Neuronal stem cell (in vitro differentiated cells): ENCODE data around the gene JAKMIP1.

Experiments
- DNase-seq: peaks from one replicate; pipeline ENCODE4 v3.0.0-alpha.2; 2013; ENCODE audit warnings: low spot score
- H2AFZ ChIP-seq: one replicate; pipeline ENCODE4 v1.6.1; 2013; ENCODE audit warnings: mild to moderate bottlenecking, low read length, inconsistent platforms
- H2AK5ac ChIP-seq: 2 replicates; pipeline ENCODE4 v1.6.1; 2013; ENCODE audit warnings: low read depth, mild to moderate bottlenecking, inconsistent platforms, low read length, moderate library complexity, mixed read lengths
- H2BK120ac ChIP-seq: 2 replicates; pipeline ENCODE4 v1.6.1; 2013; ENCODE audit warnings: low read depth, mild to moderate bottlenecking, inconsistent platforms, low read length, moderate library complexity, mixed read lengths
- H2BK12ac ChIP-seq: one replicate; pipeline ENCODE4 v1.6.1; 2013; ENCODE audit warnings: low read length, inconsistent platforms
- H2BK15ac ChIP-seq: 2 replicates; pipeline ENCODE4 v1.6.1; 2013; ENCODE audit warnings: mild to moderate bottlenecking, low read length, inconsistent platforms, mixed read lengths
- H2BK5ac ChIP-seq: one replicate; pipeline ENCODE4 v1.6.1; 2013; ENCODE audit warnings: inconsistent platforms, mild to moderate bottlenecking, low read length, moderate library complexity
- H3K14ac ChIP-seq: one replicate; pipeline ENCODE4 v1.6.1; 2013; ENCODE audit warnings: low read length, inconsistent platforms
- H3K18ac ChIP-seq: 2 replicates; pipeline ENCODE4 v1.6.1; 2013; ENCODE audit warnings: low read length, inconsistent platforms
- H3K23ac ChIP-seq: 2 replicates; pipeline ENCODE4 v1.6.1; 2013; ENCODE audit warnings: low read depth, mild to moderate bottlenecking, mixed read lengths, low read length, inconsistent platforms; ENCODE audit not compliant: poor library complexity
- H3K27ac ChIP-seq: replicated peaks from 3 replicates; pipeline ENCODE4 v1.5.1; 2013; ENCODE audit warnings: low read length, inconsistent platforms
- H3K27me3 ChIP-seq, 3 experiments: 2 replicates each; pipeline ENCODE4 v1.6.1; 2013; ENCODE audit warnings: low read length in 3 of 3, mild to moderate bottlenecking in 2 of 3, inconsistent platforms in 1 of 3, low read depth in 1 of 3, mixed read lengths in 1 of 3, moderate library complexity in 1 of 3; ENCODE audit not compliant: control insufficient read depth in 3 of 3, insufficient read depth in 3 of 3
- H3K36me3 ChIP-seq, 2 donors: replicated peaks in 1 of 2; 2 replicates each; pipeline ENCODE4 v1.6.1; 2013; ENCODE audit warnings: low read length in 2 of 2; ENCODE audit not compliant: control insufficient read depth in 2 of 2, insufficient read depth in 2 of 2
- H3K4ac ChIP-seq: 2 replicates; pipeline ENCODE4 v1.6.1; 2013; ENCODE audit warnings: inconsistent platforms, mild to moderate bottlenecking, low read length, moderate library complexity
- H3K4me1 ChIP-seq, 2 donors: 1 replicate in 1 of 2; 2 replicates in 1 of 2; pipeline ENCODE4 v1.6.1; 2013; ENCODE audit warnings: low read length in 2 of 2, low read depth in 1 of 2; ENCODE audit not compliant: control insufficient read depth in 2 of 2, insufficient read depth in 1 of 2
- H3K4me2 ChIP-seq: one replicate; pipeline ENCODE4 v1.6.1; 2013; ENCODE audit warnings: mild to moderate bottlenecking, low read length, inconsistent platforms; ENCODE audit not compliant: insufficient read depth, poor library complexity, severe bottlenecking
- H3K4me3 ChIP-seq, 2 donors: 2 replicates each; pipeline ENCODE4 v1.5.1; 2013; ENCODE audit warnings: low read length in 2 of 2, mild to moderate bottlenecking in 2 of 2, inconsistent platforms in 1 of 2, moderate library complexity in 1 of 2
- H3K79me1 ChIP-seq: one replicate; pipeline ENCODE4 v1.6.1; 2013; ENCODE audit warnings: low read depth, mild to moderate bottlenecking, inconsistent platforms, low read length, moderate library complexity
- H3K9ac ChIP-seq: one replicate; pipeline ENCODE4 v1.6.1; 2013; ENCODE audit warnings: mild to moderate bottlenecking, low read depth, low read length, inconsistent platforms; ENCODE audit not compliant: poor library complexity
- H3K9me3 ChIP-seq, 2 donors: replicated peaks in 1 of 2; 2 replicates each; pipeline versions ENCODE3 to v1.6.1; 2013; ENCODE audit warnings: low read length in 2 of 2, mild to moderate bottlenecking in 2 of 2, inconsistent platforms in 1 of 2, low read depth in 1 of 2, mixed read lengths in 1 of 2, moderate library complexity in 1 of 2; ENCODE audit not compliant: control insufficient read depth in 2 of 2, insufficient read depth in 1 of 2
- H4K8ac ChIP-seq: one replicate; pipeline ENCODE4 v1.6.1; 2013; ENCODE audit warnings: low read depth, mild to moderate bottlenecking, inconsistent platforms, low read length, moderate library complexity
- H4K91ac ChIP-seq: one replicate; pipeline ENCODE4 v1.6.1; 2013; ENCODE audit warnings: low read length, low read depth, mild to moderate bottlenecking, inconsistent platforms; ENCODE audit not compliant: poor library complexity
- WGBS, 2 donors: extraction: QIAGEN DNeasy Blood & Tissue Kit; methylation state at CpG; one replicate each; pipeline ENCODE4 v1.1.7; 2013; ENCODE audit warnings: missing lambda C conversion rate in 2 of 2, mixed read lengths in 1 of 2; ENCODE audit not compliant: insufficient read length in 2 of 2, insufficient replicate concordance in 1 of 2; ENCODE audit errors: extremely low coverage in 2 of 2; 5-methylcytosine and 5-hydroxymethylcytosine counted together

The JAKMIP1 gene

DNA sequence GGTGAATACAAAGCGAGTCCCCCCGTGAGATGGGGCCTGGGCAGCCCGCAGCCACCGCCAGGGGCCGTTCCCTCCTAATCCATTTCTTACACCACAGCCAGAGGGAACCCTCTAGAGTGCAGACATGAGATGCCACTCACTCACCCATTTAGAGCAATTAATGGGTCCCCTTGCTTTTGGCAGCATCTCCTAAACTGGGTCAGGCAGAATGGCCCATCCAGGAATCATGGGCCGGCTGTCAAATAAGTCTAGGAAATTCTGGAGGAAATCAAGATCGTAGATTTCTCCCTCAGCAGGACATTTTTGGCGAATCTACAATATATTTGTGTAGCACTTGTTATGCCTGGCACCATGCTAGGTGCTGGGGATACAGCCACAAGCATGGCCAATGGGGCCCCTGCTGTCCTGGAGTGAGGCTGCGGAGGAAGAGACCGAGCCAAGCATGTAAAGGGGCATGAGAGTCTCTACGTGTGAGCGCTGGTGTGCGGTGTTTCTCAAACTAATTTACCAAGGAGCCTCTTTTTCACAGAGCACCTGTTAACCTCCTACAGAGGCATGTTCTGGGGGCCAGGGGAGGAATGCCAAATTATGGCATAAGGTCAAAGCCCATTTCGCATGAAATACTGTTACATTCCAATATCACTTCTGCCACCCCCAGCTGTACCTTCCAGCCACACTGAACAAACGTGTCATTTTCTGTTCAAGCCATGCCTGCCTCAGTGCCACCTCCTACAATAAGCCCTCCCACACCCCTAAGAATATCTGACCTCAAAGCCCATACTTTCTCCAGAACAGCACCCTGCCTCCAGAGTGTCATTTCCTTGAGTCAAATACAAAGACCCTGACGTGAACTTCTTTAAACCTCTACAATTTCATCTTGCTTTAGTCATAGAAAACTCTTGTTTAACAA is 28.1 kb upstream of the JAKMIP1 start:
- no peaks in the 10 kb centered on the region for H3K9me3 ChIP-seq
- WGBS, 2 donors = no CpG with 5 or more reads among the region's 16 CpGs
- H3K4me3 ChIP-seq = no peak overlapping the region
- no peak overlapping the region for H3K9ac ChIP-seq
- H2BK5ac ChIP-seq = no peak overlapping the region
- H2BK120ac ChIP-seq = no peak overlapping the region
- no peak overlapping the region for H3K18ac ChIP-seq
- no peak overlapping the region for H3K27ac ChIP-seq
- DNase-seq = no peak
- H3K36me3 ChIP-seq = no peaks in the 10 kb centered on the region
- peaks cover 0 to 19% (median 0%) of the 10 kb centered on the region in 3 experiments for H3K27me3 ChIP-seq
- no peak overlapping the region for H3K4ac ChIP-seq
- no peak overlapping the region for H3K4me2 ChIP-seq
- no peak overlapping the region for H2BK15ac ChIP-seq
- no peak overlapping the region for H3K14ac ChIP-seq
- H3K23ac ChIP-seq = no peak overlapping the region
- no peaks in the 10 kb centered on the region for H3K4me1 ChIP-seq
- H2AFZ ChIP-seq = no peak overlapping the region
- no peak overlapping the region for H4K91ac ChIP-seq
- no peaks in the 10 kb centered on the region for H3K79me1 ChIP-seq
- H2AK5ac ChIP-seq = no peak overlapping the region
- H2BK12ac ChIP-seq = no peak overlapping the region
- H4K8ac ChIP-seq = no peak overlapping the region

- Histone ChIP-seq H3K4me1 (no peaks in the 10 kb centered on the region), H3K9me3 (peaks cover under 1 to 2% of the 10 kb centered on the region in 2 donors), H3K18ac (no peak overlapping the region), H3K4me2 (no peak overlapping the region), H2BK12ac (no peak overlapping the region), H3K9ac (no peak overlapping the region), H2BK15ac (no peak overlapping the region), H3K27ac (no peak overlapping the region), H3K4me3 (no peak overlapping the region), H3K4ac (no peak overlapping the region), H4K91ac (no peak overlapping the region), H2AFZ (no peak overlapping the region), H3K27me3 (peaks cover 0 to 21% (median 1%) of the 10 kb centered on the region in 3 experiments), H3K36me3 (no peaks in the 10 kb centered on the region), H3K23ac (no peak overlapping the region), H2BK120ac (no peak overlapping the region), H2BK5ac (no peak overlapping the region), H2AK5ac (no peak overlapping the region), H3K79me1 (no peaks in the 10 kb centered on the region), H3K14ac (no peak overlapping the region), H4K8ac (no peak overlapping the region)
- WGBS, 2 donors = no CpG with 5 or more reads among the region's 12 CpGs
- DNase-seq = no peak
These were observed 27.2 kb upstream of the JAKMIP1 start for GRCh38 chr4:6227412-6228157.

- no CpG with 5 or more reads among the region's 7 CpGs for WGBS, 2 donors
These were observed 26.2 kb upstream of the JAKMIP1 start for GRCh38 chr4:6226506-6226905.

DNA sequence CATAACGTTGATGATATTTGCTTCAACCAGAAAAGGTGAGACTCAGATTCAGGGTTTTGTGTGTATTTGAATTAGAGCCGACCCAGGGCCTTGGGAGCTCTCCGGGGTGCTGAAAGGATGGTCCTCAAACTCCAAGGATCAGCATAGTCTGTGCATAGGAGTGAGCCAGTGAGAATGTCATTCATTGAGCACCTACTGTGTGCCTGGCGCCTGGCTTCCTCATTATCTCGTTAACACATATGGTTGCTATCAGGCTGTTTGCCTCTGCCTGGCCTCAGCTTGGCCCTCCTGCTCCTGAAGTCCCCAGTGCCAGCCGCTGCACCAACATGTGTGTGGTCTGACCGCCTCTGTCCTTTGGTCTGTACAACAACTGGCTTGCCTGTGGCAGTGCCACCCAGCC is 25.1 kb upstream of the JAKMIP1 start:
- H3K4me2 ChIP-seq = no peak overlapping the region
- H2BK15ac ChIP-seq = no peak overlapping the region
- H3K4ac ChIP-seq = no peak overlapping the region
- H3K79me1 ChIP-seq = no peaks in the 10 kb centered on the region
- H3K4me3 ChIP-seq = no peak overlapping the region
- H2AK5ac ChIP-seq = no peak overlapping the region
- WGBS, 2 donors = no CpG with 5 or more reads among the region's 7 CpGs
- H3K14ac ChIP-seq = no peak overlapping the region
- H2BK5ac ChIP-seq = no peak overlapping the region
- no peak overlapping the region for H3K18ac ChIP-seq
- H4K8ac ChIP-seq = no peak overlapping the region
- no peak overlapping the region for H2AFZ ChIP-seq
- H3K27me3 ChIP-seq = peaks cover 0 to 40% (median 13%) of the 10 kb centered on the region in 3 experiments
- no peak overlapping the region for H3K27ac ChIP-seq
- peaks cover 4 to 5% of the 10 kb centered on the region in 2 donors for H3K9me3 ChIP-seq
- DNase-seq = peak; percentile 58
- H3K23ac ChIP-seq = no peak overlapping the region
- H3K36me3 ChIP-seq = no peaks in the 10 kb centered on the region
- H2BK12ac ChIP-seq = no peak overlapping the region
- H3K9ac ChIP-seq = no peak overlapping the region
- H3K4me1 ChIP-seq = peaks cover 0 to 3% of the 10 kb centered on the region in 2 donors
- H2BK120ac ChIP-seq = no peak overlapping the region
- no peak overlapping the region for H4K91ac ChIP-seq

More at GRCh38 chr4:6226506-6226905, 26.2 kb upstream of the JAKMIP1 start:
- Histone ChIP-seq H3K36me3 (no peaks in the 10 kb centered on the region), H2BK120ac (no peak overlapping the region), H3K23ac (no peak overlapping the region), H3K14ac (no peak overlapping the region), H3K79me1 (no peaks in the 10 kb centered on the region), H3K4me3 (no peak overlapping the region), H3K4ac (no peak overlapping the region), H3K4me2 (no peak overlapping the region), H2AFZ (no peak overlapping the region), H3K27me3 (peaks cover 0 to 30% (median 6%) of the 10 kb centered on the region in 3 experiments), H3K18ac (no peak overlapping the region), H3K9me3 (peaks cover 4 to 5% of the 10 kb centered on the region in 2 donors), H4K91ac (no peak overlapping the region), H3K27ac (no peak overlapping the region), H3K4me1 (no peaks in the 10 kb centered on the region), H2BK5ac (no peak overlapping the region), H4K8ac (no peak overlapping the region), H3K9ac (no peak overlapping the region), H2BK15ac (no peak overlapping the region), H2BK12ac (no peak overlapping the region), H2AK5ac (no peak overlapping the region)
- DNase-seq = no peak
